HuH-7.5 (cell line): ENCODE data around the gene CDC123.
"Not testable (repeated sequence)": the region's sequence is repeated elsewhere in the genome, so short reads cannot be mapped to it uniquely, and the experiment has no call there.

ENCODE experiments used
- DNase-seq: peaks from one replicate; pipeline ENCODE4 v3.0.0; 2011; ENCODE audit warnings: low spot score

The CDC123 gene, protein sequence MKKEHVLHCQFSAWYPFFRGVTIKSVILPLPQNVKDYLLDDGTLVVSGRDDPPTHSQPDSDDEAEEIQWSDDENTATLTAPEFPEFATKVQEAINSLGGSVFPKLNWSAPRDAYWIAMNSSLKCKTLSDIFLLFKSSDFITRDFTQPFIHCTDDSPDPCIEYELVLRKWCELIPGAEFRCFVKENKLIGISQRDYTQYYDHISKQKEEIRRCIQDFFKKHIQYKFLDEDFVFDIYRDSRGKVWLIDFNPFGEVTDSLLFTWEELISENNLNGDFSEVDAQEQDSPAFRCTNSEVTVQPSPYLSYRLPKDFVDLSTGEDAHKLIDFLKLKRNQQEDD

DNA sequence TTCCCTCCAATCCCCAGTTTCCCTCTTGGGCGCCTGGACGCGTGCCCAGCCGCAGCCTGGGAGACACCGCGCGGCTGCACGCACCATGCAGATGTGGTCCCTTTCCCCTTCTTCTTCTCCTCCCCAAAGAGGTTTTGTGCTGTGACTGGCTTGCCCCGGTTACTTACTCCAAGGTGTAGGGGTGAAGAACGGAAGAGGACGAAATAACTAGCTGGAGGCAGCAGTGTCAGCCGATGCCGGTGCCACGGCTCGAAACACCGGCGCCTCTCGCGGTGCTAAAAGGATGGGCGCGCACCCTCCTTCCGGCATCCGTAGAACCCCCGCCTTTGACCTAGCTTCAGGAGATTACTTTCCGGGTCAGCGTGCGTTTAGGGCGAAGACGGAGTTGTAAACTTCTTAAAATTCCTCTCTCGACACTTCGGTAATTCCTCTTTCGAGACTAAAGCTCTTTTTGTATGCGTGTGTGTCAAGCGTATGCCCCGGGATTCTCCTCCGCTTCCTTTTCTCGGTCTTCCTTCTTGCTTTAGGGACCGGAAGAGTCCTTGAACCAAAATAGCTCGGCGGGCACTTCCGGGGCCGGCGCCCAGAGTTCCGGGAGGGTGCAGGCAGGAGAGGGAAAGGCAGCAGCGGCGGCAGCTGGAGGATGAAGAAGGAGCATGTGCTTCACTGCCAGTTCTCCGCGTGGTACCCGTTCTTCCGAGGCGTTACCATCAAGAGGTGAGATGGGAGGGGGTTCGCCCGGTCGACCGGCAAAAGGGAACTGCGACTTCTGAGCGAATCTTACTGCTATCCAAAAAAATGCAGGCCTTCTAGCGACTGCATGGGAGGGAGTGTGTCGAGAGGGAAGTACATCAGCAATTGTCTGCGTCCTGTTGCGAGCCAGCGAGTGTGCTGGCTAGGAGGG, at the start of gene CDC123, which contains the start of gene NUDT5:
Gene CDC123 (plus strand): TSS at position 586 of the 904 bp plus-strand sequence. CDS start 58 bp downstream, at position 644.
Gene NUDT5 (minus strand): TSS at position 289 of the 904 bp plus-strand sequence. CDS start 9,600 bp downstream, outside the sequence.
- DNase-seq, result peak; percentile 79

DNA sequence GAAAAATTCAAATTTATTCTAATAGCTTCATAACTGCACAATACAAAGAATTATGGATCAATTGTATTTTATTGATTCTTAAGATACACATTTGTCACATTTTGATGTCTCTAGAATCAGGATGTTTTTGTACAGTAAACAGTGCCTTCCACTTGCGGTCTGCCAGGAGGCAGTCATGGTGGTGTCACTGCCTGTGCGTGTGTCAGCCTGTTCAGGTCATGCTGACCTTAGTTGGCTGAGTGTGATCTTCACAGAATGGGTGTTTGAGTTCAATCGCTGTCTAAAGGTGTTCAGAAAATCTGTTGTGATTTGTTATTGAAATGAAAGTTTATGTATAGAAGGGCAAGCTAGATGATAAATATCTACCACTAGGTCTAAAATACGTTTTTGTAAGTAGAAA, 45.8 kb upstream of the CDC123 start:
- DNase-seq, result no peak

DNA sequence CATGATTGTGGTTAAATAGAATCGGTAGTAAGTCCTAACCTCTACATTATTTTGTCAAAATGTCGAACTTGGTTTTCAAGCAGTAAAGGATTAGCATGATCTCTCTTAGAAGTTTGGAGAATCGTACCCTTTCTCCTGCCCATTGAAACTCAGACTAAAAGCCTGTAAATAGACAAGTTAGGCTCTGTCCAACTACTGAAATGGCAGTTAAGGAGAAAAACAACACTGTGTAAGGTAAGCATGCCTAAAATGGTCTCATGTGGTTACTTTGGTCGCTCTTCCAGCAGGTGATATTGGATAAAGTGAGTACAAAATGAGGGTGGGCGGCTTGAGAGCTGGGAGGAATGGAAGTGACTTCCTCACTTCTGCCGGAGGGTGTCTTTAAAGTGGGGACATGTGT, 41.5 kb upstream of the CDC123 start:
- DNase-seq, result no peak

DNA sequence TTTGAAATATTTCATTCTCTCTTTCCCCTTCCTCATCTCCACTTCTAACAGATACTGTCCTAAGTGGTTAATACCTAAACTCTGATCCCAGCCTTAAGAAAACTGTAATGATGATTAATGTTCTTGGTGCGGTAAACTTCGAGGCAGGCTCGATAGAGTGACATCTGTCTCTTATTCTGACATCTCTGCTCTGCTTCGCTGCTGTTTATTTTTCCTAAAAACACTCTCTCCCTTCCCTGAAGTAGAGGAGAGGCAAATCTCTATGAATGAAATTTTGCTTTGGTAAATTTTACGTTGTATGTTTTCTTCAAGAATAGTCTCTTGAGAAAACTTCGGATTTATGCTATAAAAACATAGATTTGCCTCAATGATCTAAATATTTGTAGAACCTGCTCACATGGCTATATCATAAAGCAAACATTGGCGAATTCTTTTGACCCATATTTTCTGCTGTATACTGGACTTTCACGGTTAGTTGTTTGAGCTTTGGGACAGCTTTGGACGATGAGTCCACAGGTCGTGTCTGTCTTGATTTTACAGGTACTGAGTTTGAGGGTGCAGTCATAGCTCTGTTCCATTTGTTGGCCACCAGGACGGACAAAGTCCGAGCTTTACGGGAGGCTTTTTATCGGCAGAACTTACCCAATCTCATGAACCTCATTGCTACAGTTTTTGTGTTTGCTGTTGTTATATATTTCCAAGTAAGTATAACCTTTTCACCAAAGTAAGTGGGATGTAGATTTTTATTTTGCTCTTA, 39.4 kb upstream of the CDC123 start:
- DNase-seq, result peak; percentile 50

DNA sequence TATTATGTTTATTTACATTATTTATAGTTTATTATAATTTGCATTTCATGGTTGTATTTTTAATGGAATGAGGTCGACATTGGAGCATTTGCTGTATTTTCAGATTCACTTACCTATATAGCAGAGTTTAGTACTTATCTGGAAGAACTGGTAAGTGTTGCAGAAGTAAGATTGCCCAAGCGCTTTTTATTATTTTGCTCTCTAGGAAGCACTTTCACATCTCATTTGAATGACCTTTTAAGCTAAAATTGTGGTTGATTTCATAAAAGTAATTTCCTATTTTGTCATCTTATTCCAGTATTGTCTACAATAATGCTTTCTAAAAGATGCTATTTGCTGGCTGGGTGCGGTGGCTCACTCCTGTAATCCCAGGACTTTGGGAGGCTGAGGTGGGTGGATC, 37.9 kb upstream of the CDC123 start:
- no peak for DNase-seq

DNA sequence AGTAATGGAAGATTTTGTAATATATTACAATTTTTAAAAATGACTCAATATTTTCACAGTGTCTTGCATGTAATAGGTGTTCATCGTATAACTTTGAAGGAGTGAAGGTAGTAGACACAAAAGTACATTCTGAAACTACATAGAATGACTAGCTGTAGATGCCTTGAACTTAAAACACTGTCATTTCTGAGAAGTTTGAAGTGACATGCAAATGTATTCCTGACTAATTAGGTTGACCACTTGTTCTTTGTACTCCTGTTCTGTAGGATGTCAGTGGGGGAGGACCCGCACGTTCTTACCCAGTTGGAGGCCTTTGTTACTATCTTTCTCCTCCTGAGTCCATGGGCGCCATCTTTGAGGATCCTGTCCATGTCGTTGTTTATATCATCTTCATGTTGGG, 35.3 kb upstream of the CDC123 start:
- DNase-seq, result no peak

DNA sequence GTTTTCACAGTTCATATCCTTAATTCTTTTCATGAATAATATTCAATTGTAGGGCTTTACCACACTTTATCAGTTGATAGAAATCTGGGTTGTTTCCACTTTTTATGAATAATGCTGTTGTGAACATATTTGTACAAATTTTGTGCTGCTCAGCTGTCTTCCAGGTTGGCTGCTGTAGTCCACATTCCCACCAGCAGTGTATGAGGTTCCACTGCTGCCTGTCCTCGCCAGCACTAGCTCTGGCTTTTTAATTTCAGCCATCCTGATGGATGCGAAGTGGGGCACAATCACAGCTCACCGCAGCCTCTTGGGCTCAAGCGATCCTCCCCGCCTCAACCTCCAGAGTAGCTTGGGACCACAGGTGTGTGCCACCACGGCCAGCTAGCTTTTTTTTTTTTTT, 33.1 kb upstream of the CDC123 start:
- no peak for DNase-seq

DNA sequence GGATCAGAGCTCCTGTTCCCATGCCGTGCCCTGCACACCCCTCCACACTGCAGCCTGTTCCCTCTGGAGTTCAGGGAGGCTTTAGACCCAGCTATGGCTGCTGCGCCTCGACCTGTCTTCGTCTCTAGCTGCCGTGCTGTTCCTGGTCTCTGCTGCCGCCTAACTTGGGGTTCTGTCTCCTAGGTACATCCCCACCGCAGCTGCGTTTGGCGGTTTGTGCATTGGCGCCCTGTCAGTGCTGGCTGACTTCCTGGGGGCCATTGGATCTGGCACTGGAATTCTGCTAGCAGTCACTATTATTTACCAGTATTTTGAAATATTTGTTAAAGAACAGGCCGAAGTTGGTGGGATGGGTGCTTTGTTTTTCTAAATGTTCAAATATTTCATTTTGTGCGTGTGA, 31.9 kb upstream of the CDC123 start:
- no peak for DNase-seq

DNA sequence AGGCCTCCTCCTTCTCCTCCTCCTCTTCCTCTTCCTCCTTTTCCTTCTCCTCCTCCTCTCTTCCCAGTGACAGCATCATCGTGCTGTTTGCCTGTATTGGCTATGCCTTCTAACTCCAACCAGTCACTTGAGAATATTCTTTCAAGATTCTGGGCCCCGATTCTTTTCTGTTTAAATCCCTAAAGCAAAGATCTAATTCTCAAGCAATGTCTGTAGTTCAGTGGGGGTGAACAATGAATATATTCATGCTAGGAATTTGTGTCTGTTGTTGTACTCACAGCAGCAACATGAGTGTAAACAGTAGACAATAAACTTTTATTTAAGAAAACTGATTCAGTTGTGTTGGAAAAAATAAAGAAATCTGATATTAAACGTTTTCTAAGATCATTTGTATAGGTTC, 31.0 kb upstream of the CDC123 start:
- DNase-seq, result no peak

DNA sequence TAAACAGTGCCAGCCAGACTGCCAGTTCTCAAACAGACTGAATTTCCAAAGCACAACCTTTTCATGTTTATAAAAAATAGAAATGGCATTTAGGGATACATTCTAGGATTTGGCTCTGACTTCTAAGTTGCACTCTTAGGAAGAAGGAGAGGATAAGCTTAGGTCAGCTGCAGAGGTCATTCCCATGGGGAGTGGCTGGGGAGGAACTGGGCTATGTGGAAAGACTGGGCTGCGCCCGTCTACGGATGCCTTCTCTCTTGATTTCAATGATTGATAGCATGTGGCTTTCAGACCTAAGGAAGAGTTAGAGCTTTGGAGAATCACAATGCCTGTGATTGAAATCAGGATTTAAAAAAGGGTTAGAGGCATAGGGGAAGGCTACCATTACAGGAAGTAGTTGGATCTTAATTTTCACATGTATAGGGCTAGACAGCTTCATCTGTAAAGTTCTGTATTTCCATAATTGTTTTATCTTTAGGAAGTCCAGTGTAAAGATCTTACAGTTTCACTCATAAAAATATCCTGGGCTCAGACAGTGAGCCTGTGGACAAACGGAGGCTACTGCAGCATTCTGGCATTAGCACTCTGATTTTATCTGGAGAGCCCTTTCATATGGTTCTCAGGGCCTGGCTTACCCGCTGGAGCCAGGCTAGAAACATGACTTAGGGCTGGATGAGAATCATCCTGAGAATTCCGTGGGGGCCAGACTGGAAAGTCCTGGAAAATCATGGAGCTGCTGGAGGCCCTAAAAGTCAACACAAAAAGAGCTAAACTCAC, 29.8 kb upstream of the CDC123 start:
- no peak for DNase-seq

DNA sequence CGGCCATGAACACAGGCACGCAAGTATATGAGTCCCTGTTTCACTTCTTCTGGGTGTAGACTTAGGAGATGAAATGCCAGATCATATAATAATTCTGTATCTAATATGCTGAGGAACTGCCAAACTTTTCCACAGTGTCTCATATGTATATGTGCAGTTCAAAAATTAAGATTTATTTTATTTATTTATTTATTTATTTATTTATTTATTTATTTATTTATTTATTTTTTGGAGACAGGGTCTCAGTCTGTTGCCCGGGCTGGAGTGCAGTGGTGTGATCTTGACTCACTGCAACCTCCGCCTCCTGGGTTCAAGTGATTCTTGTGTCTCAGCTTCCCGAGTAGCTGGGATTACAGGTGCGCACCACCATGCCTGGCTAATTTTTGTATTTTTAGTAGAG, 24.5 kb upstream of the CDC123 start:
- DNase-seq, result not testable (repeated sequence)

DNA sequence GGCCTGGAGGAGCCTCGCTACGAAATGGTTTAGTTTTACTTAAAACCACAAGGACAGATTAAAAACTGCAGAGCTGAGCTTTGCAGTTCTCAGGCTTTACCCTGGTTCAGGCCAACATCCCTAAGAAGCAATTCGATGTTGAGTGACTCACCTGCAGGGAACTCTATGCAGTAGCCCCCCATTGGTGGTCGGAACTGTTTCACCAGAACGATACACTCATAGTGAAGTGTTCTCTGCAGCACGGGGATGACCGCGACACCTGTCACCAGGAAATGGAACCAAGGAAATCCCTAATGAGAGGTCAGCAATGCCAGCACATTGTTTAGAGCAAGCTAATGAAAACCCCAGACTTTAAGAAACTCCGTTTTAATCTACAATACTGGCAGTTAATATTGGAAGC, 18.3 kb upstream of the CDC123 start:
- no peak for DNase-seq

DNA sequence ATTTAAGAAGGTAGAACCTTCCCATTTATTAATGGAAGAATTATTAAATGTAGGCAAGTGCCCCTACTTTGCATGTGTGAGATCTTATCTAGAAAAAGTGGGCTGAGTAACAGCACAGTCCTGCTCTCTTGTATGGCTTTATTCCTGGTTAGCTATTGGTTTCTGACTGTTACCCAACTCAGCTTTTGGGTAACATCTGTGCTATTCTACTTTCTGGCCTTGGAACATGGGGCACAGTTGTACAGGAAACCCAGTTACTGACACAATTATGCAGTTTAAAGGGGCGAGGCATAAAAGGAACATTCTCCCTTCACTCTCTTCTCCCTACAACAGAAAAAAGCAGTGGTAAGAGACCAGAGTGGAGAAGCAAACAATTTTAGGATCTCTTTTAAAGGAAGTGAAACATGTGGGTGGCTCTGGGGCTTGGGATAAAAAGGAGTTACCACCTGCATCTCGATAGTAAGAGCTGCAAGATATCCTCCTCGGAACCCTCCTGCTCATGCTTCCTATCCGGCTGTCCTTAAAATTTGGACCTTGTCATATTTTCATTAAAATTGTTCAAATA, 16.3 kb upstream of the CDC123 start:
- DNase-seq, result no peak

DNA sequence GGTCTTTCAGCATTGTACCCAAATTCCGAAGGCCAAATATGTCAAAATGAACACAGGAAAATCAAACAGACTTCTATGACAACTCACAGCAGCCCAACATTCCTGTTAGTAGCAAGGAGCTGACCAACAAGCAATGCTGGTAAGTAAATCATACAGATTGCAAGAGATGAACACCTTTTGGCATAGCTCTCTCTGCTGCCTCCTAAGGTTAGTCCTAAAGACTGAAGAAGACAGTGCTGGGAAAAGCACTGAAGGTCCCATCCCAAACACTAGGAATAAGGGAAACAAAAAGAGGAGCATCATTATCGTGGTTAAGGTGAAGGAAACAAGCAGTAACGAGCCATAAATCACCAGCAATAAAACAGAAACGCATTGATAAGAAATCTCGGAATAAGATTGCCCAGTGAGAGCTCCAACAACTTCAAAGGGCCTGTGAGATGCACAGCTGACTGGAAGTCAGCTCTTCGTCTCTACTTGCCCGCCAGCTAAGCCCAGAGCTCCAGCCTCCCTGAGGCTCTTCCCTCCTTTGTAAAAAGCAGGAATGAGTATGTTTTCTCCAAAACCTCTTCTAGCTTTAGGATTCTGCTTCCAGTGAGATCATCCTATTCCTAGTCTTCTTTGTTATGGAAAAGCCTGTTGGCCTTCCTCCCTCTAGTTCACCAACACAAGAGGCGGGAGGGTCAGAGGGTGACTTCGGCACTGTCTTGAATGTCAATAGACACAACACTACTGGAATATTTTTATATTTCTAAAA, 15.6 kb upstream of the CDC123 start:
- DNase-seq, result no peak

DNA sequence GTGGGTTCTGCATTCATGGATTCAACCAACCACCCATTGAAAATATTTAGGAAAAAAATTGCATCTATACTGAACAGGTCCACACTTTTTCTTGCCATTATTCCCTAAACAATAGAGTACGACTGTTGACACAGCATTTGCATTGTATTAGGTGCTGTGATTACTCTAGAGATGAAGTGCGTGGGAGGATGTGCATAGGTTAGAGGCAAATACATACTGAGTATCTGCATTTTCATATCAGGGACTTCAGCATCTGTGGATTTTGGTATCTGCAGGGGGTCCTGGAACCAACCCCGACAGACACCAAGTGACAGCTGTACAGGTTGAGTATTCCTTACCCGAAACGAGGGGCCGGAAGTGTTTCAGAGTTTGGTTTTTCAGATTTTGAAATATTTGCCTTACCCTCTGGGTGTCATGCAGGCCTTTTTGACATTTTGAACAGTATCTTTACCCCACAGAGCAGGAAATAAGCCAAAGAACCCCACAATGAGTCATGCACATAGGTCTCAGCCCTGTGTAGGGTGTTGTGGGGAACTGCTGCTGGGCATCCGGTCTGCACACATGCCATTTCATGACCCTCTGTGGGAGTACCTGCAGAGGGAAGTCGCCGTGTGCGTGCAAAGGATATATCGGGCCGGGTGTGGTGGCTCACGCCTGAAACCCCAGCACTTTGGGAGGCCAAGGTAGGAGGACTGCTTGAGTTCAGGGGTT, 14.8 kb upstream of the CDC123 start:
- DNase-seq, result no peak

DNA sequence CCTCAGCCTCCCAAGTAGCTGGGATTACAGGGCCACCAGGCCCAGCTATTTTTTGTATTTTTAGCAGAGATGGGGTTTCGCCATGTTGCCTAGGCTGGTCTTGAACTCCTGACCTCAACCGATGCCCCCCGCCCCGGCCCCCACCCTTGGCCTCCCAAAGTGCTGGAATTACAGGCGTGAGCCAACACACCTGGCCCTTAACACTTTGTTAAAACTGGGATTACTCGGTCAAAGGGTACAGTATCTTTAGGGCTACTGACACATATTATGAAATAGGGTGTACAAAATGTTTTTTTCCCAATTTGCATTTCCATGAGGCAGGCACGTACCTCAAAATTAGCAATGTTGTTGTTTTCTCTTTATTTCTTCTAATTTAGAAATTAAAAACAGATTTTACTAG, 11.8 kb upstream of the CDC123 start:
- DNase-seq, result no peak

DNA sequence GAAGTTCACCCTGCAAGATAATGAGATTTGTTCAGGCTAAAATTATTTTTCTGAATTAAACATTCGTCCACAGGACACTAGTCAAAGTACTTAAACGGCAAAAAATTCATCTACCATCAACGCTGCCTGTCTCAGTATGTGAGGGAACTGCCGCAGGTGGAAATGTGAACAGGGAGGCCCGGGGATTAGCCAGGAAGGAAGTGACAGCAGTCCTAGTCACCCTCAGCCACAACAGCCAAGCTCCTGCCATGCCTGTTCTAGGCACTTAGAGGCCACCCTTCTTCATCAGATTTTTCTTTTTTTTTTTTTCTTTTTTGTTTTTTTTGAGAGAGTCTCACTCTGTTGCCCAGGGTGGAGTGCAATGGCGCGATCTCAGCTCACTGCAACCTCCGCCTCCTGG, 9.7 kb upstream of the CDC123 start:
- DNase-seq, result no peak

DNA sequence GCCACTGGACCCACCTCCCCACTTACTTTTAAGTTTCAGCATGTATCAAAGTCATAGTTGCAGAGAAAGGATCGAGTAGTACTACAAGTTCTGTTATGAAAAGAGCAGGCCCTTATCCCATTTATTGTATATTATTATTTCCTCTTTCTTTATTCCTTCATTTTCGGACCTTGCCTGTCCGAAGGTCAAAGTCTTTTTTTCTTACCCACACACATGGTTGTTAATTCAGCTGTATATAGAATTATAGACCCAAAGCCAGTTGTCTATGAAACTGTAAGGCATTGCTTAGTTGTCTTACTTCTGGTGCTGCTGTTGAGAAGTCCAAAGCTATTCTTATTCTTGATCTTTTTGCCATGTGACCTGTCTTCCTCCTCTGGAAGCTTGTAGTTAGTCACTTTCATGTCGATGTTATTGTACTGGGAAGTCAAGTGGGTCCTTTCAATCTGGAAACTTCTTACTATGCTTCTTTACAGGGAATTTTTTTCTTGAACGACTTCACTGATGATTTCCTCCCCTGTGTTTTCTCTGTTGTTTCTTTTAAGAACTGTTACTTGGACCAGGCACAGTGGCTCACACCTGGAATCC, 8.6 kb upstream of the CDC123 start:
- DNase-seq, result no peak

DNA sequence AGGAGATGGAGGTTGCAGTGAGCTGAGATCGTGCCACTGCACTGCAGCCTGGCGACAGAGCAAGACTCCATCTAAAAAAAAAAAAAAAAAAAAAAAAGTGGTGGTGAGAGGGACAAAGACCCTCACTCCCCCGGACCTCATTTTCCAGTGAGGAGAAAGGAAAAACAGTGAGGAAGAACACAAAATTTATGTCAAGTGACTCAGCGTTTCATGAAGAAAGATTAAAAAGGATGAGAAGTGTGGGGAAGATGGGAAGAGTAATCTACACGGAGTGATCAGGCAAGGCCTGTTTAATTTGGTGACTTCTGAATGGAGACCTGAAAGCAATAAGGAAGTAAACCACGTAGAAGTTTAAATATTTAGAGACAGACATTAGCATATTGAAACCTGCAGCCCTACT, 7.3 kb upstream of the CDC123 start:
- no peak for DNase-seq

DNA sequence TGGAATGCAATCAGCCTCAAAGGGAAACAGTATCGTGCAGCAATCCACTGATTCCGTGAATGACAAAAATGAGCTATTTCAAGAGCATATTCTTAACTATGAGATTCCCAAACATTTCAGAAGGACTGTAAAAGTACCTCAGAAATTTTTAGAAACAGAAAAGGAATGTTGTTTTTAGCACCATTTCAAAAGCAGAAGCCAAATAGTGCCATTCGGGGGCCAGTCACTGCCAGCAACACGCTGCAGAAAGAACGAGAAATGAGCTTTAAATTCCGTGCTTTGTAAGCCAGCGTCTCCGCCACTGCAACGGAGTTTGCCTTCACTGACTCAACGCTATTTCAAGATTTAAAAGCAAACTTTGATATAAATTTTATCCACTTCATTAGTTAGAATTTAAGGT, 6.6 kb upstream of the CDC123 start:
- no peak for DNase-seq
